GM18502 (cell line): ENCODE results near the gene CHRD.

Source experiments
- ATAC-seq: cut with Tn5 transposase; IDR thresholded peaks from one replicate; pipeline ENCODE4 v1.9.1; 2021; ENCODE audit warnings: mild to moderate bottlenecking; ENCODE audit not compliant: unreplicated experiment, poor library complexity

CHRD gene

DNA sequence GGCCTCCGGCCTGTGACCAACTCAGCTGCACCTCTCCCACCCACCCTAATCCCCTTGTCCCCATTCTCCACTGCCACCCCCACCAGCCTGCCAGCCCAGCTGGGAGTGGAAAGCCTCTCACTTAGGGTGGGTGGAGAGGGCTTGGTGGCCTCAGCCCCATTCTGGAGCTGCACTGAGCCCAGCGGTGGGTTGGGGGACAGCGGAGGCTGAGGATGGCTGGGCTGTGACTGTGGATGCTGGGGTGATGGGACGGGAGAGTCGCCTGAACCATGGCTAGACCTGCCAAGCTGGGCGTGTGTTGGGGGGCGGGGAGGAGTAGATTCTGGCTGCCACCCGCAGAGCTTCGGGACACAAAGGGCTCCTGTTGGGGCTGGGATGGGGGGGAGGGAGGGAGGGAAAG, 20.2 kb upstream of the CHRD start:
- no peak for ATAC-seq

DNA sequence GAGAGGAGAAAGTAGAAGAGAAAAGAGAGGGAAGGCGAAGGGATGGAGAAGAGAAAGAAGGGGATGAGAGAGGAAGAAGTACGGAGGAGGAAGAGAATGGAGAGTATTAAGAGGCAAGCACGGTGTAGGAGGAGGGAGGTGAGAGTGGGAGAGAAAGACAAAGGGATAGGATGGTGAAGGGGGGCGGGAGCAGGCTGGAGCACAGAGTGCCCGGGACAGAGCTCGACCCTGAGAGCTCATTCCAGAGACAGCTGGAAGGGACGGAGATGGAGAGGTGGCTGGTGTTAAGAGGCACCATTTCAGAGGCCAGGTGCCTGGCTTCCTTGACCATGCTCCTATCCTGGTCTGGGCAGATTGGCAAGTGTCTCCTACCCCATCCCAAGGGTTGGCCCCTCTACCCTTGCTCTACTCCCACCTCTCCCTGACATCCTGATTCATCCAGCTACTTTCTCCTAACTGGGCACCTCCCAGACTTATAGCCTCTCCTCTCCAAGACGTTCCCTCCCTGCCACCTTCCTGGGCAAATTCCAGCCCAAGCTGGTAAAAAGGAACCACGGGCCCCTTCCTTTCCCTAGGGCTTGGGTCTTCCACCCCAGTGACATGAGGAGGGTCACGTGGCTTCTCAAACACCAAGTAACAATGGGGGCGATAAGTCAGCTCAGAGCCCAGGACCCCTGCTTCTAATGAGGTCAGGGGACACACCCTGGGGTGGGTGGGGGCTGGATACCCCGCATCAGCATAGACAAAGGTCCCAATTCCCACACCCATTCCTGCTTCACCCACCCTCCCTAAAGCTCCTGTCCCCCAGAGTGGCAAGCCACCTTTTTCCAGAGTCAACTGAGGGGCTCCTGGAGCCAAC, 19.6 kb upstream of the CHRD start:
- no peak for ATAC-seq

DNA sequence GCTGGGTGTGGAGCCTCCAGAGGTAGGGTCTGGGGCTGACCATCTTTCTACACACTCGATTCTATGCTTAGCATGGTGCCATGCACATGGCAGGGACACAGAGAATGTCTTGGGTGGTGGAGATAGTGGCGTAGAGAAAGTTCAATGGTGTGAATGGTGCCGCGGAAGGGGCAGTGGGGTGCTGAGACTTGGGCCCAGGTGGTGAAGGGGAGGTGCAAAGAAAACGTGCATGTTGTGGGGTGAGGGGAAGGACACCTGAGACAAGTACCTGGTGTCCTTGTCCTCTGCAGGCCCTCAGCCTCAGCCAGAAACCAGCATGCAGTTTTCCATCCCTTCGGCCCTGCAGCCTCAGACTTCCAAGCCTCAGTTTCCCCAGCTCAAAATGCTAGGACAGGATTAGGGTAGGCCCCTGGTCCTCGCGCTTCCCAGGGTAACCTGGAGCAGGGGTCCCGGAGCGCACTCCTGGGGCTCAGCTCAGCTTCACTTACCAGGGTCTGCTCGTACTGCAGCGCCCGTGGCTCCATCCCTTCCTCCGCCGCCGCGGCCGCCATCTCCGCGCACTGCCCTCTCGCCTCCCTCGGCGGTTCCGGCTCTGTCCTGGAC, 18.8 kb upstream of the CHRD start:
- ATAC-seq = no peak

DNA sequence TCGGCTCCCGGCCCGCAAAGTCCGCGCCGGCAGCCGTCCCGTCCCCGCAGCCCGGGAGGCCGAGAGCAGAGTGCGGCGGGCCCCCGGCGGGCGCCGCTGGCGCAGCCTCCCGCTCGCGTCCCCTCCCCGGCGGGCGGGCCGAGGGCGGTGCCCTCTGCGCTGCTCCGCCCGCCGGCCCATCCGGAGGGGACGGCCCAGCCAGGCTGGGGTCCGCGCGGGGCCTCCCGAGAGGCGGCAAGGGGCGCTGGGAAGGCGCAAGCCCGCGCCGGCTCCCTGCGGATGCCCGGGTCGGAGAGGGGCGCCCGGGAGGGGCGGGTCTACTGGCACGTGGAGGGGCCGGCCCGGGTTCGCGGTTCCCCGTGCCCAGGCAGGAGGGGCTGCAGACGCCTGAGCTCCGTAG, 18.3 kb upstream of the CHRD start, which contains the start of the genes CLCN2 and POLR2H:
Gene CLCN2, minus strand, starts transcription at position 74 of the 400 bp plus-strand sequence. CDS start 126 bp downstream, outside the sequence.
Gene POLR2H, plus strand, starts transcription at position 179 of the 400 bp plus-strand sequence. CDS start 1,783 bp downstream, outside the sequence.
- ATAC-seq = peak; percentile 45

DNA sequence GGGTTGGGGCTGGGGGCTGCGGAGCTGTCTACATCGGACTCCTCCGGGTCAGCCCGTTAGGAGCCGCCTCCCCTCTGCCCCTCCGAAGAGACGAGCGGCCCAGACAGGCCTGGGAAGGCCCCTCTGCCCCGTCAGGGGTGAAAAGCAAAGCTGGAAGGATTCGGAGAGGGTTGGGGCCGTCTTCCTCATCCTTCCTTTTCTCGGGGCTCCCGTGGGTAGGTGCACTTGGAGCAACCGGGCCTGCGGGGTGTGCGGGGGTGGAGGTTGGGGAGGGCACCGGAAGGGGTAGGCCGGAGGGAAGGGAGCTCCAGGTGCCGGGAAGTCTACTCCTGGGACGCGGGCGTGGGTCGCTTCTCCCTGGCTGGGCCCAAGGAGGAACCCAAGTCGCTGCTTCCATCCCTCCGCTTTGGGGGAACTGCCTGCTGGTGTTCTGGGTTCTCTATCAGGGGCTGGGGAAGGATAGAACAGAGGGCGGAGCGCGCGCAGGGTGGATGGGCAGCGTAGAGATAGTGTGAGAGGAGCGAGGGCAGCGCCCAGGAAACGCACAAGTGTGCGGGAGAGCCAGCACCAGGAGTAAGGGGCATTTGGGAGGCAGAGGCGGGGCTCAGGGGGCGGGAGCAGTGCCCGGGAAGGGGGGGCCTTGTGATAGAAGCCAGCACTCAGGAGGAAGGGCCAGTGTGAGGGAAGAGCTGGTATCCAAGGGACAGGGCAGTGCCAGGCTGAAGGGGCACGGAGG, 17.8 kb upstream of the CHRD start:
- ATAC-seq = peak; percentile 9

DNA sequence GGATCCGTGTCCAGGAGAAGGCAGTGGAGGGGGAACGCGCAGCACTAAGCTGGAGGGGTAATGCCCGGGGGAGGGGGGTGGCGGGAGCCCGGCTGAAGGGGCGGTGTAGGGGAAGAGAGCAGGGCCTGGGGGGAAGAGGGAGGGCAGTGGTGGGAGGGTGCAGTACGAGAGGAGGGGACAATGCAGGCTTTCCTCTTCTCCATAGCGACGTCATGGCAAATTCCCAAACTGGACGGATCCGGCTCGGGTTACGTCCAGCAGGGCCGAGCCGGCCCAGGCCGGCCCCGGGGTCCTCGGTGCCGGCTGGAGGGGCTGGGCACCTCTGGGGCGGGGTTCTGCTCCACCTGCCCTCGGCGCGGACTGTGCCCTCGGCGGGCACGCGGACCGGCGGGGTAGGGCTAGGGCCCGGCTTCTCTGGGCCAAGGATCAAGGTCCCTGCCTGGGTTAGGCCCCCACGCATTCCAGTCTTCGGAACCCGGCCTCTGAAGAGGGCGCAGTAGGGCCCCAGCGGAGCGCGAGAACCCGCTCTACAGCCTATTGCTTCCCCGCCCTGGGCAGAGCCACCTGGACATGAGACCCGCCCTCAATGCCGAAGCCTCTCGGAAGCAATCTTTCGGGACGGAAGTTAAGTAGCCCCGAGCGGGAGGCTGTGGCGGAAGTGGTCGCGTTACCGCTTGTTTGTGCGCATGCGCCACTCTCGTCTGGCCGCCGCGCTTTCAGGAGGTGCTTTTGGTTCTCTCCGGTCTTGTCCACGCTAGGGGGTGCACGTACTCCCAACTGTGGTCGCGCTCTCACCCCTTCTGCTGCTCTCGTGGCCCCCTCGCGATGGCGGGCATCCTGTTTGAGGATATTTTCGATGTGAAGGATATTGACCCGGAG, 16.9 kb upstream of the CHRD start:
- peak; percentile 81 for ATAC-seq

DNA sequence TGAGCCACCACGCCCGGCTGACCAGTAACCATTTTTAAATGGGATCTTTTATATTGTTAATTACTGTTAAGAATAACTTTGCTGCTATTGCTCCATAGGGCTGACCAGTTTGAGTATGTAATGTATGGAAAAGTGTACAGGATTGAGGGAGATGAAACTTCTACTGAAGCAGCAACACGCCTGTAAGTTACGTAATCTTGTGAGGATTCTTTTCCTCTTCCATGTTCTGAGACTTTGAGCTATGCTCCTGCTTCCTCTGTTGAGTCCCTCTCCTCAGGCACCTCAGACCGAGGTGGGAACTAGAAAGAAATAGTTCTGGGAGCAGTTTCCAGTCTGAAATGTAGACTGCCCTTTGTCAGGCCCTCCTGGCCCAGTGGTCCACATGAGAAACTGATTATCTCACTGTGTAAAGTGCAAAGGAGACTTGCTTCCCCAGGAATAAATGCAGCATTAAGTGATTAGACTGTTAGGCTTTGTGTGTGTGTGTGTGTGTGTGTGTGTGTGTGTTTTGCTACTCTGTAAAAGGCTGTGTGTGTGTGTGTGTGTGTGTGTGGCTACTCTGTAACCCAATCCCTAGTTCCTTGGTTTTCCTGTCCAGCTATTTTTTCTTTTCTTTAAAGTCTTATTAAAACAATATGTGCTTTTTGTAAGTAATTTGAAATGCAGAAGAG, 13.1 kb upstream of the CHRD start:
- ATAC-seq = no peak

DNA sequence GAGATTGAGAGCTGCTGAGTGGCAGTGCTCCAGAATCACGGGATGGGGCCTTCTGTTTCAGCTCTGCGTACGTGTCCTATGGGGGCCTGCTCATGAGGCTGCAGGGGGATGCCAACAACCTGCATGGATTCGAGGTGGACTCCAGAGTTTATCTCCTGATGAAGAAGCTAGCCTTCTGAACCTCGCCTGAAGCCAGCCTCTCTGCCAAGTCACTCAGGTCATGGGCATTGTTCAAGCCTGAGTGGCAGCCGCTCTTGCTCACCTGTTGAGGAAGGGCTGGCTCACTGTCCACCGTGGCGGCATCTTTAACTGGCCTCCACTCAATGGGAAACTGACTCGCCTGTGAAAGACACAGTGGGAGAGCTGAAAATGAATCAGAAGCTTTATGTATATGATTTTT, 11.7 kb upstream of the CHRD start:
- no peak for ATAC-seq

DNA sequence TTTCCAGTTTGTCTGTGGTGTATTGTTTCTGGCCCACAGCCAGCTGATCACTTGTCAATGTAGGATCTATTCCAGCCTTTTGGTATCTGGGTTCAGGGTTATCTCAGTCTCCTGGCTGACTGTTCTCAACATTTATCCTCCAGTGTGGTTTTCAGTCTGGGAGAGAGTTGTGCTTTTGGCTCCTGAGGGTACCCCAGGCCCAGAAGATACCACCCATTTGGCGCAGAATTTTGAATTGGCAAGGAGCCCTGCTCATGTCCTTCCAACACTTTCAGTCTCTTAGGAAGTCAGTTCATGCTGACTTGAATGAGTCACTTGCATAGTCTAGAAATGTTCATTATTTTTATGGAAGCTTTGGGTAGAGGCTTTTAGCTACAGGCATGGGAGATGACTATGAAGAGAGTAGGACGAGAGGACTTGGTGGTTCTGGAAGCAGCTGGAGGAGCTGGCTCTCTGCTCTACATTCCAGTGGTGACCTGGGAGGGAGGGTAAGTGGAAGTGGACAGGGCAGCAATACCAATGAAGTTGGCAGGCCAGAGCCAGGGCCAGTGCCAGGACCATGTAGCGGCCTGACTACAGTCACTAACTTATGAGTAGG, 11.2 kb upstream of the CHRD start:
- no peak for ATAC-seq

DNA sequence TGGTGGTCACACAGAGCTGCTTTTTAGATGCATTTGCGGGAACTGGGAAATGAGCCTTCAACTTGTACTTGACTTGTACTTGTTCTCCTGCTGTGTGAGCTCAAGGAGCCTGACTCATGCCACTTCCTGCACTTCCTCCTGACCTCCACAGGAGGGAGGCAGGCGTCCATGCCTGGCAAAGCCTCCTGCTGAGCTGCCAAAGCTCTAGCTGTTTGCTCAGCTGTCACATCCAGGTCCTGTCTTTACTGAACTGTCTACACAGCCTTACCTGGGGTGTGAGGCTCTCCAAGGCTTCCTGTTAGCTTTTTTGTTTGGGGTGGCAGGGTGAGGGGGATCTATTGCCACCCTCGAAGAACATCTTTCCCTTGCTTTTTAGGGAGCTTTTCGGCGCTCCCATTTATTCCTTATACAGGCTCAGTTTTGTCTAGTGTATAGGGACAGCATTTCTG, 8.3 kb upstream of the CHRD start:
- ATAC-seq = peak; percentile 85

DNA sequence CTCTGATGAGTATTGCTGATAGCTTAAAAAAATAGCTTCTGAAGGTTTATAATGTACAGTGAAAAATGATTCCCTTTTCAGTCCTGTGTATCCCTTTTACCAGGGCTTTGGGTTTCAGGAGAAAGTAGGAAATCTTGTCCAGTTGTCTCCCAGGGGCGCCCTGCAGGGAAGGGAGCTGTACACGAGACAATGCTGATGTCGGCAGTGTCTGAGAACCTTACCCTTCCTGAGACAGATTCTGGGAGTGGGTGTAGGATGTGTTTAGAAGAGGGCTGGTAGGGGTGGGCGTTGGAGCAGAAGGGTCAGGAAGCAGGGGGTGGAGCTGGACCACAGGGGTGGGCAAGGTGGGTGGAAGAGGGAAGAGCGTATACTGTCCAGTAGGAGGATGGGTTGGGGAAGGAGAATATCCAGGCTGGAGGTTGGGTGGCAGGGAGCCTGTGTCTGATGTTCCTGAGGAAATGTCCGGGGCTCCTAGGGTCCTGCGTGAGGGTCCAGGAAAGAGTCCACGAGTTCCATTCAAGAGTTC, 7.5 kb upstream of the CHRD start:
- ATAC-seq = no peak

DNA sequence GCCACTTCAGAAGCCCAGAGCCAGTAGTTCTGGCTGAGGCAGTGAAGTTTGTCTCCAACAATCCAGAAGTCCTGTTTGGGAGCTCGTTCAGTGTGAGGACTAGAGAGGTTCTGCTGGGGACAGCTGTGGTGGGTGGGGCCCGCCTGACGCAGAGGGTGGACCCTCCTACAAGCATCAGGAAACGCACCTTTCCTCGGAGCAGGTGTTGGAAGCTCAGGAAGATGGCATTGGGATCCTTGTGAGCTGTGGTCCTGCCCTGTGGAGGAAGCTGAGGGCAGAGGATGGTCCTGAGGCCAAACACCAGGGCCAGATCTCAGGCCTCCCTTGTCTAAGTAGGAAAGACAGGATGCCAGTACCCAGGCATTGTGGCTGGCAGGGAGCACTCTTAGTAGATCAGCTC, 6.9 kb upstream of the CHRD start:
- no peak for ATAC-seq

DNA sequence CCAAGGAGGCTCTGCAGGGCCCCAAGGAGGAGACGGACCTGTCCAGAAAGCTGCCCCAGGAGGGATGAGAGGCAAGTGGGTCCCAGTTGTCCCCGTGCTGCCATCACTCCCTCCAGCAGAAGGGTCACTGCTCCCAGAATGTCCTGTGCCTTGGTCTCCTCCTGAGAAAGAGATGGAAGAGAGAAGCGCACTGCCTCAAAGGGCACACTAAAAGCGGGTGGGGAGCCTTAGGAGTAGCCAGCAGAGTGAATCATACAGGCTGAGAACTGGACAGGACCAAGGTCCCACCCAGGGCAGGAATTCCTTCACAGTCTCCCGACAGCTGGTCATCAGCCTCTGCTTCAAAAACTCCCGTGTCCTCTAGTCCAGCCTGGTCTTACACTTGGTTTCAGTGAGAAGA, 6.4 kb upstream of the CHRD start:
- ATAC-seq = no peak

DNA sequence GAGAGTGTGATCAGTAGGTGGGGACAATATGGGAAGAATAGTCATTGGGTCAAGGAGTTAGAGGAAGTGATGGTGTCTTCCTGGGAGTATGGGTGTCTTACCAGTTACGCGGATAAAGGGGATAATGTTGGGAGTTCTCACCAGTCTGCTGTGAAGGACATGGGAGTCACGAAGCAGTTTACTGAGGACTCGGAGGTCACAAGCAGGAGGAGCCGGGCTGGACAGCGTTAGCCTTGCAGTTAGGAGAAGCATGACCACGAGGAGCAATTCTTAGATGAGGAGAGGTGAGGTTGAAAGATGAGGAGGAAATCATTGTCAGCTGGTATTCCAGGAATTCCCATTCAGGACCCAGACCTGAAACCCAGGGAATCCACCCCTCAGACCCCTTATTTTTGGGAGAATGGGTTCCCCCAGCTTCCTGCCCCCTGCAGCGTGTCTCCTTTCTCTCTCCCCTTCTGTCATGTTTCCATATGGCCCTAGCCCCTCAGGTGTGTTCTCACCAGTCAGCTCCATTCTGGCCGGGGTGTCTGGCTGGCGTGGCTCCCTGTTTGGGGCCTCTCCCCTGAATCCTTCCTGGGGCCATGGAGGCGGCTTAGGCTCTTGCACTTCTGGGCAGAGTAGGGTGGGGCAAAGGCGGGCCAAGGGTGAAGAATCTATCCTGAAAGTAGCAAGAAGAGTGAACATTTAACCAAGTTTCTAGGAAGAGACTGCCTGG, 4.0 kb upstream of the CHRD start:
- ATAC-seq = no peak

DNA sequence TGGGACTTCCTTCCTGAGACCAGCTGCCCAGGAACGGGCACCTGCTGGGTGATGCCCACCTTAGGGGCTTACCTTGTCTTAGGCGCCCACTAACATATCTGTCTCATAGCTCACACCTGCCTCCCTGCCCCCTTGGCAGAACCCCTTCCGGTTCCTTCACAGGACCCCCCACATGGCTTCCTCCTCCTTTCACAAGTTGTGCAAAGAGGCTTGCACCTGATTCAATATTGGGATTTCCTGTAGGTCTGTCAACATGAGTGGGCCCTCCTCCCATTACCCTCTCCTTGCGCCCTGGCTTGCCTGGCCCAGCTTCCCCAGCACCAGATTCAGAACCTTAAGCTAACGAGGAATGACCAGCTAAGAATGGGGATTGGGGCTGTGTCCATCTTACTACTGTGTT, 2.5 kb upstream of the CHRD start:
- no peak for ATAC-seq

DNA sequence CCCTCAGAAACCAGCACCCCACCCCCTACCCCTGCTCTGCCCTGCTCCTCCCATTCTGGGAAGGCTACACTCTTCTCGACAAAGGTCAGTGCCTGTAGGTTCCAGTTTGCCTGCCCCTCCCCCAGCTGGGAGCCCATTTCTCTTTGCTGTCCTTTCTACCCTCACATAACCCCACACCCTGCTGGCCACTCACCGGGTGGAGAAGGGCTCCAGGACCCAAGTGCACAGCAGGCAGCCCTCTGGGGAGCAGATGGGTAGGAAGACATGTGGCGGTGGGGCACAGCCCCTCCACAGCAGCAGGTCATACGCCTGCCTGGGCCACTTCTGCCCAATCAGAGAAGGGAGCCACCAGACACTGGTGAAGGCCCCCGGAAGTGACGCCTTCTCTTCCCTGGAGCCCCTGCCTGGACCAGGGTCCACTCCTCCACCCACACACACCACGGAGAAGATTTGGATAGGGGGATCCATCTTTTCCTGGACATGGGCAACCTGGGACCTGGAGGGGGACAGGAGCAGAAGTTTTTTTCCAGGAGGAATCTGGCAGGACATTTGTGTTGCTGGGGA, 1.9 kb upstream of the CHRD start, which contains the start of gene THPO:
Gene THPO, minus strand, starts transcription at position 326 of the 564 bp plus-strand sequence. CDS start 1,948 bp downstream, outside the sequence.
- ATAC-seq = no peak

DNA sequence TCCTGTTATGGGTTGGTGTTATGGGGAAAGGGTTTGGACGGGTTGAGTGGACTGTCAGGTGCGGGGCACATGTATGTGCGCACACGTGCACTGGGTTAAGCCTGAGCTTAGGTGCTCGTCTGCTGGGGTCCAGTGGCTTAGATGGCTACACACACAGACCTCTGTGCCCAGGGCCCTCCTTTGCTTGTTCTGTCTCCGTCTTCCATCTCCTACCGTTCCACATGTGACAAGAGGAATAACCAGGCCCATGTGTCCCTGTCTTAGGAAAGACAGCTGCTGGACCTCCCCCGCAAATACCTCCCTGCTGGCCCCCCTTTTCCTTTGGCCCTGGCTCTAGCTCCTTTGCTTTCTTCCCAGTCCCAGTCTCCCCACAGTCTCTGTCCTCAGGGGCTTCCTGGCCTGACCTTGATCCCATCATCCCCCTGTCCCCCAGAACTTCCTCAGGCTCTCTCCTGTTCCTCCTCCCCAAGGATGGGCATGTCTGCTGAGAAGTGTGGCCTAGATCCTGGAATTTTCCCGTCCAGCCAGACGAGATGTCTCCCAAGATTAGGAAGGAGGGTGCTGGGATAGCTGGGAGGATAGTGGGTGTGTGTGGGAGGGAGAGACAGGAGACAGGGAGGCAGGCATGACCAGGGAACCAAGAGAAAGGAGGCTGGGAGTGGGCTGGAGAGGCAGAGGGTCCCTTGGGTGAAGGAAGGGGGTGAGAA, 1.1 kb upstream of the CHRD start:
- ATAC-seq = no peak
